Measurements from ENCODE around the gene ARHGEF4.

- TF ChIP-seq, protein P1, sequence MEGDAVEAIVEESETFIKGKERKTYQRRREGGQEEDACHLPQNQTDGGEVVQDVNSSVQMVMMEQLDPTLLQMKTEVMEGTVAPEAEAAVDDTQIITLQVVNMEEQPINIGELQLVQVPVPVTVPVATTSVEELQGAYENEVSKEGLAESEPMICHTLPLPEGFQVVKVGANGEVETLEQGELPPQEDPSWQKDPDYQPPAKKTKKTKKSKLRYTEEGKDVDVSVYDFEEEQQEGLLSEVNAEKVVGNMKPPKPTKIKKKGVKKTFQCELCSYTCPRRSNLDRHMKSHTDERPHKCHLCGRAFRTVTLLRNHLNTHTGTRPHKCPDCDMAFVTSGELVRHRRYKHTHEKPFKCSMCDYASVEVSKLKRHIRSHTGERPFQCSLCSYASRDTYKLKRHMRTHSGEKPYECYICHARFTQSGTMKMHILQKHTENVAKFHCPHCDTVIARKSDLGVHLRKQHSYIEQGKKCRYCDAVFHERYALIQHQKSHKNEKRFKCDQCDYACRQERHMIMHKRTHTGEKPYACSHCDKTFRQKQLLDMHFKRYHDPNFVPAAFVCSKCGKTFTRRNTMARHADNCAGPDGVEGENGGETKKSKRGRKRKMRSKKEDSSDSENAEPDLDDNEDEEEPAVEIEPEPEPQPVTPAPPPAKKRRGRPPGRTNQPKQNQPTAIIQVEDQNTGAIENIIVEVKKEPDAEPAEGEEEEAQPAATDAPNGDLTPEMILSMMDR (IDR thresholded peaks at IDR 0.05): no peak
- no peak for TF ChIP-seq POLR2A (IDR thresholded peaks at IDR 0.05)
Observed at GRCh38 chr2:131005216-131005935, 168.7 kb downstream of the ARHGEF4 start.

Data from esophagus squamous epithelium (tissue), 4 donors.